Osteoblast (primary cell): ENCODE measurements around the gene VGLL4. TPM values are rescaled to one million over a fixed set of nuclear protein-coding genes. Genes with fewer than 3 reads are reported as not detected.
A peak's percentile ranks its signal among the peaks of the same experiment; 100 is the strongest.

ENCODE experiments used
- DNase-seq: peaks from one replicate; pipeline ENCODE4 v3.0.0; 2011; ENCODE audit warnings: low spot score, mixed read lengths; ENCODE audit not compliant: insufficient read length; ENCODE audit errors: missing footprints
- H2AFZ ChIP-seq: 2 replicates; pipeline ENCODE4 v1.6.0; 2011; ENCODE audit warnings: mild to moderate bottlenecking, low read length
- H3K27ac ChIP-seq: 2 replicates; pipeline ENCODE4 v1.5.1; 2011; ENCODE audit warnings: mild to moderate bottlenecking, low read depth, low read length, moderate library complexity
- H3K27me3 ChIP-seq: 2 replicates; pipeline ENCODE4 v1.6.0; 2012; ENCODE audit warnings: mild to moderate bottlenecking, control low read depth, inconsistent platforms, low read length, moderate library complexity; ENCODE audit not compliant: insufficient read depth
- H3K36me3 ChIP-seq: 2 replicates; pipeline ENCODE4 v1.5.1; 2011; ENCODE audit warnings: mild to moderate bottlenecking, low read length, control low read depth, moderate library complexity; ENCODE audit not compliant: insufficient read depth
- H3K4me1 ChIP-seq: 2 replicates; pipeline ENCODE4 v1.5.1; 2011; ENCODE audit warnings: mild to moderate bottlenecking, low read length, control low read depth, moderate library complexity; ENCODE audit not compliant: insufficient read depth
- H3K4me2 ChIP-seq: 2 replicates; pipeline ENCODE4 v1.6.0; 2011; ENCODE audit warnings: mild to moderate bottlenecking, low read length; ENCODE audit not compliant: insufficient read depth
- H3K4me3 ChIP-seq: fragments of 200-600 bp; sonication (generic); 3 replicates; pipeline ENCODE4 v1.5.1; 2012; ENCODE audit warnings: mild to moderate bottlenecking, low read length, inconsistent platforms; ENCODE audit not compliant: insufficient read depth
- H3K79me2 ChIP-seq: 2 replicates; pipeline ENCODE4 v1.6.0; 2012; ENCODE audit warnings: mild to moderate bottlenecking, low read length, control low read depth, inconsistent platforms; ENCODE audit not compliant: insufficient read depth
- H3K9me3 ChIP-seq: 2 replicates; pipeline ENCODE4 v1.5.1; 2011; ENCODE audit warnings: low read depth, low read length, control low read depth
- H4K20me1 ChIP-seq: 2 replicates; pipeline ENCODE4 v1.6.0; 2012; ENCODE audit warnings: mild to moderate bottlenecking, low read length, control low read depth; ENCODE audit not compliant: insufficient read depth
- total RNA-seq: library from RNA; depleted of rRNA; stranded (reverse); fragments of >200 nt; gene quantifications from 2 replicates; pipeline ENCODE4 v1.2.3, GENCODE V29; 2012
- TF ChIP-seq, protein P1 (sequence below): IDR thresholded peaks from 2 replicates; pipeline ENCODE4 v1.5.1; 2011; ENCODE audit warnings: mild to moderate bottlenecking, low read depth, low read length, moderate library complexity; ENCODE audit errors: extremely low read depth

Gene VGLL4
- total RNA-seq, 1 donor: 68.8 TPM

DNA sequence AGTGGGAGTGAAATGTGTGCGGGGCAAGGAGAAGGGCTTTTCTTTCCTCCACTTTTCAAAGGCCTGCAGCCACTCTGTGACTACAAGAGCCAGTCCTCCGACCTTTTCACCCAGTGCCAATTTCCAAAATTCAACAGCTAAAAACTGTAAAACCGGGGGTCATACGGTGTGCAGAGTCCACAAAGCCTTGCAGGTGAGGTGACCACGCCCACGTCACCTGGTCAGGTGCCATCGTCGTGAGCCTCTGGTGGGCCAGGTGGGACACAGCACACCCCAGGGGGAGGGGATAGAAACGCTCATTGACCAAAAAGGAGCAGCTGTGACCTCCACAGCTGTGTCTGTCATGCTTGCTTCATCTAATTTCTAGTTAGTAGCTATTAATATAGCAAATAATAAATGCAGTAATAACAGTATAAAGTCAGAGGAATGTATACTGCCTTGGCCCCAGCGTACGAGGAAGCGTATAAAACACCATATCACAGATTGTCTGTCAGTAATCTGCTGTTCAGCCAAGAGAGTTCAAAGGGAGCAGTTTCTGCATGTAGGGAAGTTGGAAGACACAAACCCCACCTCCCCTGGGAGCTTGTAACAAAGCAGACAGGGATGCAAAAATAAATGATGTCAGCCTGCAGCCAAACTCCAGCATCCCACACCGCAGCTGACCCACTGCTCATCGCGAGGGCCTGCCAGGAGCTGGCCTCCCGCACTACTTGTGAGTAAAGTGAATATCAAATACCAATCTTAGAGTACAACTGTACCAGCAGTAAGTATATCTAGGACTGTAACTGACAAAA lies 86.7 kb downstream of the VGLL4 start:
- H3K4me1 ChIP-seq: peaks cover 39% of the 10 kb centered on the region

DNA sequence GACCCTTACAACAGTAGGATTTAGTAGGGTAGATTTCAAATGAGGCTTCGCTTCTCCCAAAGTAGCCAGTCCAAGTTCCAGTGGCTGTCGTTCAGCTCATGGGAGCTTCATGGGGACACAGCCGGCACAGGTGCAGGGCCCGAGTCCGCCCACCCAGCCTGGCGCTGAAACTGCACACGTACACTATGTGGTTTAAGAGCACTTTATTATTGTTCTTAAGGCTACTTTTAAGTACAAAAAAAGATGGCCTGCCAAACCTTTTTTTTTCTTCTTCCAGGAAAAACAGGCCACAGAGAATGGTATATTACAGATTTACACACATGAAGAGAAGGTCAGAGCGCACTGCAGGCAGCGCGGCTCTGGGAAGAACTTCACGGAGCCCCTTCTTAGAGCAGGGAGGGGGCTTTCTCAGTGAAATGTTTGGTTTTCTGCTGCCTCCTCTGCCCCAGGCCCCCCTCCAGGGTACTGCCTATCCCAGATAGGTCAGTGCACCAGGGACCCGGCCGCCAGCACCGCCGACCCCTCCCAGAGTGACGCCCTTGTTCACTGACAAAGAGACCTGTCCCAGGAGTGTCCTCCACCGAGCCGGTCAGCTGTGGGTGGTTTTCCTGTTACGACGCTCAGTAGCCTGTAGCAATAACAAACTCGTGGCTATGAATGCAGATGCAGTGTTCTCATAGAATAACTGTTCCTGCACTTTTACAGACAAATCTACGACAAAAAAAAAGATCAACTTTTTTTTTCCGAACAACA lies 87.7 kb downstream of the VGLL4 start:
- Histone ChIP-seq H3K36me3 (peaks cover 39% of the 10 kb centered on the region), H3K27me3 (no peaks in the 10 kb centered on the region), H3K9me3 (no peaks in the 10 kb centered on the region), H3K4me2 (no peak overlapping the region), H3K79me2 (peaks cover 64% of the 10 kb centered on the region), H3K27ac (peak overlapping the region; percentile 97), H4K20me1 (peaks cover 24% of the 10 kb centered on the region), H3K4me1 (peaks cover 39% of the 10 kb centered on the region), H2AFZ (no peak overlapping the region), H3K4me3 (no peak overlapping the region)
- TF ChIP-seq, protein P1, sequence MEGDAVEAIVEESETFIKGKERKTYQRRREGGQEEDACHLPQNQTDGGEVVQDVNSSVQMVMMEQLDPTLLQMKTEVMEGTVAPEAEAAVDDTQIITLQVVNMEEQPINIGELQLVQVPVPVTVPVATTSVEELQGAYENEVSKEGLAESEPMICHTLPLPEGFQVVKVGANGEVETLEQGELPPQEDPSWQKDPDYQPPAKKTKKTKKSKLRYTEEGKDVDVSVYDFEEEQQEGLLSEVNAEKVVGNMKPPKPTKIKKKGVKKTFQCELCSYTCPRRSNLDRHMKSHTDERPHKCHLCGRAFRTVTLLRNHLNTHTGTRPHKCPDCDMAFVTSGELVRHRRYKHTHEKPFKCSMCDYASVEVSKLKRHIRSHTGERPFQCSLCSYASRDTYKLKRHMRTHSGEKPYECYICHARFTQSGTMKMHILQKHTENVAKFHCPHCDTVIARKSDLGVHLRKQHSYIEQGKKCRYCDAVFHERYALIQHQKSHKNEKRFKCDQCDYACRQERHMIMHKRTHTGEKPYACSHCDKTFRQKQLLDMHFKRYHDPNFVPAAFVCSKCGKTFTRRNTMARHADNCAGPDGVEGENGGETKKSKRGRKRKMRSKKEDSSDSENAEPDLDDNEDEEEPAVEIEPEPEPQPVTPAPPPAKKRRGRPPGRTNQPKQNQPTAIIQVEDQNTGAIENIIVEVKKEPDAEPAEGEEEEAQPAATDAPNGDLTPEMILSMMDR: no peak
- DNase-seq: peak; percentile 14

More for the DNA sequence above, 86.7 kb downstream of the VGLL4 start:
- peaks cover 27% of the 10 kb centered on the region for H4K20me1 ChIP-seq
- H3K36me3 ChIP-seq: peaks cover 44% of the 10 kb centered on the region
- H3K27me3 ChIP-seq: no peaks in the 10 kb centered on the region
- no peak overlapping the region for H3K4me3 ChIP-seq
- H3K27ac ChIP-seq: peak overlapping the region; percentile 97
- H3K4me2 ChIP-seq: peak overlapping the region; percentile 59
- no peaks in the 10 kb centered on the region for H3K9me3 ChIP-seq
- H3K79me2 ChIP-seq: peaks cover 73% of the 10 kb centered on the region
- TF ChIP-seq, protein P1: no peak
- no peak overlapping the region for H2AFZ ChIP-seq
- DNase-seq: peak; percentile 98

DNA sequence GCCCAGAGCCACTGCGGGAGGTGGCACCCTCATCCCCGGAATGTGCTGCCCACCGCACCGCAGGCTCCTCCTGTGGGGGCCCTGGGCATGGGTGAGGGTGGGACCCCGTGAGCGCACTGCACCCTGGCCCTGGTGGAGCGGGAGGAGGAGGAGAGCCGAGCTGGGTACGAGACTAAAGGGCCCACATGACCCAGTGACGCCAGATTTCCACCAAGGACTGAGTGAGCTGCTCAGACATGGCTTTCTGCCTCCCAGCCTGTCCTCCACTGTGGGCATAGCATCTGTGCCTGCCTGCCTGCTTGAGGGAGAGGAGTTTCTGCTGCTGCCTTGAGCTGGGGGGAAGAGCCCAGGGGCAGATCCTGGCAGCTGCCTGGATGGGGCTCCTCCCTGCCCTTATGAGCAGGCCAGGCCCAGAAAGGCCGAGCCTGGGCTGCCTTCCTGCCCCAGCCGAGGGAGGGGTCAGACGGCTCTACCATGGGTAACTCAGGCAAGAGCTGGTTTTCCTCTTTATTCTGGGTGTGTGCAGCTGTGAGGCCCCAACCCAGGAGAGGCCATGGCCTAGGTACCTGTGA lies 88.4 kb downstream of the VGLL4 start:
- no peak overlapping the region for H3K4me3 ChIP-seq
- H3K4me2 ChIP-seq: no peak overlapping the region
- peaks cover 34% of the 10 kb centered on the region for H3K36me3 ChIP-seq
- peak overlapping the region; percentile 6 for H3K27ac ChIP-seq
- peaks cover 37% of the 10 kb centered on the region for H3K4me1 ChIP-seq
- peaks cover 57% of the 10 kb centered on the region for H3K79me2 ChIP-seq
- H2AFZ ChIP-seq: no peak overlapping the region
- no peaks in the 10 kb centered on the region for H3K9me3 ChIP-seq
- TF ChIP-seq, protein P1: no peak
- H3K27me3 ChIP-seq: no peaks in the 10 kb centered on the region
- no peak for DNase-seq
- peaks cover 20% of the 10 kb centered on the region for H4K20me1 ChIP-seq
